Measurements from ENCODE around the gene ANOS1.

- TF ChIP-seq CTCF (IDR thresholded peaks at IDR 0.05) (no peak), POLR2A (IDR thresholded peaks at IDR 0.05) (no peak)
Observed at GRCh38 chrX:8726031-8726652, 5.8 kb downstream of the ANOS1 start.
